Panc1 (cell line): ENCODE measurements around the gene ITLN1. TPM values are rescaled to one million over a fixed set of nuclear protein-coding genes. Genes with fewer than 3 reads are reported as not detected.

Source experiments
- ATAC-seq: fragments of 200-7000 bp; cut with Tn5 transposase; 2 replicates; pipeline ENCODE4 v1.9.1; 2020; ENCODE audit warnings: mild to moderate bottlenecking, moderate library complexity
- BruUV-seq: library from RNA; stranded (reverse); fragments of 400-500 nt; replicated peaks from 2 replicates; lab custom pipeline; 2021; lab: Mats Ljungman, UMichigan
- CTCF ChIA-PET: fragments of 300-600 bp; sonication (Branson Sonifier 250); formaldehyde crosslinking; loops from one replicate; lab custom pipeline; 2022; ENCODE audit warnings: antibody characterized with exemption; lab: Charles Lee
- POLR2A ChIA-PET: fragments of 300-600 bp; sonication (Branson Sonifier 250); formaldehyde crosslinking; loops from one replicate; lab custom pipeline; 2022; ENCODE audit warnings: antibody characterized with exemption; lab: Charles Lee
- DNase-seq: peaks from one replicate; pipeline ENCODE4 v3.0.0-alpha.2; 2010; ENCODE audit warnings: low read depth, low spot score
- H3K27ac ChIP-seq: 2 replicates; pipeline ENCODE4 v1.5.1; 2011; ENCODE audit warnings: mild to moderate bottlenecking, low read length, inconsistent platforms
- H3K27me3 ChIP-seq: fragments of 200-500 bp; sonication (Bioruptor generic); 2 replicates; pipeline ENCODE4 v1.6.0; 2014; ENCODE audit warnings: low read length, inconsistent platforms; ENCODE audit not compliant: control insufficient read depth, insufficient read depth
- H3K36me3 ChIP-seq: fragments of 200-500 bp; sonication (Bioruptor generic); 2 replicates; pipeline ENCODE4 v1.5.1; 2014; ENCODE audit warnings: inconsistent platforms, mild to moderate bottlenecking, low read length, moderate library complexity; ENCODE audit not compliant: control insufficient read depth, insufficient read depth
- H3K4me1 ChIP-seq: 2 replicates; pipeline ENCODE4 v1.5.1; 2011; ENCODE audit warnings: inconsistent platforms, mild to moderate bottlenecking, low read length, moderate library complexity; ENCODE audit not compliant: control insufficient read depth, insufficient read depth
- H3K4me3 ChIP-seq, 2 experiments: 2 replicates each; pipeline ENCODE4 v1.5.1; 2011 to 2012; ENCODE audit warnings: low read depth in 2 of 2, low read length in 2 of 2, mild to moderate bottlenecking in 2 of 2, inconsistent platforms in 1 of 2, moderate library complexity in 1 of 2
- H3K9me3 ChIP-seq: fragments of 200-500 bp; sonication (Bioruptor generic); 2 replicates; pipeline ENCODE4 v1.5.1; 2014; ENCODE audit warnings: low read depth, mild to moderate bottlenecking, inconsistent platforms, low read length, moderate library complexity; ENCODE audit not compliant: control insufficient read depth, insufficient read depth
- POLR2AphosphoS5 ChIP-seq: IDR thresholded peaks from 2 replicates; pipeline ENCODE4 v1.6.1; 2012; ENCODE audit warnings: mild to moderate bottlenecking, low read depth, low read length, moderate library complexity
- SIN3A ChIP-seq: IDR thresholded peaks from 2 replicates; pipeline ENCODE4 v1.6.1; 2012; ENCODE audit warnings: low read depth, mild to moderate bottlenecking, low read length, moderate library complexity, borderline replicate concordance; ENCODE audit not compliant: insufficient read depth
- TCF7L2 ChIP-seq: IDR thresholded peaks from 2 replicates; pipeline ENCODE4 v1.6.1; 2011; ENCODE audit warnings: mild to moderate bottlenecking, low read depth, low read length, inconsistent platforms
- in situ Hi-C: cut with HindIII; loops from 2 replicates; pipeline ENCODE4 v1.10.0; 2016; ENCODE audit warnings: low sequenced_read_pairs, low pct_unique_long_range_greater_than_20kb
- intact Hi-C: fragments of 100-400 bp; cut with micrococcal nuclease; formaldehyde crosslinking; loops from one replicate; pipeline ENCODE4 v1.10.0; 2022; ENCODE audit not compliant: unreplicated experiment
- total RNA-seq: library from RNA; stranded (reverse); gene quantifications from one replicate; pipeline ENCODE4 v1.2.1, GENCODE V29; 2021; ENCODE audit not compliant: unreplicated experiment
- TF ChIP-seq, protein P1 (sequence below): fragments of 450-650 bp; IDR thresholded peaks from 2 replicates; pipeline ENCODE4 v1.5.1; 2017; ENCODE audit warnings: mild to moderate bottlenecking
- TF ChIP-seq, protein P2 (sequence below), 2 experiments: IDR thresholded peaks; 2 replicates each; pipeline ENCODE4 v1.6.1; 2011 to 2012; ENCODE audit warnings: low read depth in 2 of 2, control low read depth in 1 of 2, low read length in 1 of 2, mild to moderate bottlenecking in 1 of 2, moderate library complexity in 1 of 2; ENCODE audit not compliant: insufficient read depth in 1 of 2

Gene ITLN1
- total RNA-seq, 1 experiment from 2014 or later: not detected

DNA sequence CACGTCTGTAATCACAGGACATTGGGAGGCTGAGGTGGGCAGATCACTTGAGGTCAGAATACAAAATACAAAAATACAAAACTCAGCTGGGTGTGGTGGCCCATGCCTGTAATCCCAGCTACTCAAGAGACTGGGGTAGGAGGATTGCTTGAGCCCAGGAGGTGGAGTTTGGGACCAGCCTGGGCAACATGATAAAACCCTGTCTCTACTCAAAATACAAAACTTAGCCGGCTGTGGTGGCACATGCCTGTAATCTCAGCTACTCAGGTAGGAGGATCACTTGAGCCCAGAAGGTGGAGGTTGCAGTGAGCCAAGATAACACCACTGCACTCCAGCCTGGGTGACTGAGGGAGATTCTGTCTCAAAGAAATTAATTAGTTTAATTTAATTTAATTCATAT, 6.5 kb upstream of the ITLN1 start:
- Histone ChIP-seq H3K4me1 (no peaks in the 10 kb centered on the region), H3K27me3 (no peaks in the 10 kb centered on the region), H3K4me3 (no peak overlapping the region), H3K27ac (no peak overlapping the region), H3K9me3 (no peaks in the 10 kb centered on the region), H3K36me3 (no peaks in the 10 kb centered on the region)
- POLR2A ChIA-PET: no interaction called here
- in situ Hi-C loops: no loop called here
- TF ChIP-seq SIN3A: no peak
- TF ChIP-seq, protein P1, sequence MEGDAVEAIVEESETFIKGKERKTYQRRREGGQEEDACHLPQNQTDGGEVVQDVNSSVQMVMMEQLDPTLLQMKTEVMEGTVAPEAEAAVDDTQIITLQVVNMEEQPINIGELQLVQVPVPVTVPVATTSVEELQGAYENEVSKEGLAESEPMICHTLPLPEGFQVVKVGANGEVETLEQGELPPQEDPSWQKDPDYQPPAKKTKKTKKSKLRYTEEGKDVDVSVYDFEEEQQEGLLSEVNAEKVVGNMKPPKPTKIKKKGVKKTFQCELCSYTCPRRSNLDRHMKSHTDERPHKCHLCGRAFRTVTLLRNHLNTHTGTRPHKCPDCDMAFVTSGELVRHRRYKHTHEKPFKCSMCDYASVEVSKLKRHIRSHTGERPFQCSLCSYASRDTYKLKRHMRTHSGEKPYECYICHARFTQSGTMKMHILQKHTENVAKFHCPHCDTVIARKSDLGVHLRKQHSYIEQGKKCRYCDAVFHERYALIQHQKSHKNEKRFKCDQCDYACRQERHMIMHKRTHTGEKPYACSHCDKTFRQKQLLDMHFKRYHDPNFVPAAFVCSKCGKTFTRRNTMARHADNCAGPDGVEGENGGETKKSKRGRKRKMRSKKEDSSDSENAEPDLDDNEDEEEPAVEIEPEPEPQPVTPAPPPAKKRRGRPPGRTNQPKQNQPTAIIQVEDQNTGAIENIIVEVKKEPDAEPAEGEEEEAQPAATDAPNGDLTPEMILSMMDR: no peak
- TF ChIP-seq, protein P2, sequence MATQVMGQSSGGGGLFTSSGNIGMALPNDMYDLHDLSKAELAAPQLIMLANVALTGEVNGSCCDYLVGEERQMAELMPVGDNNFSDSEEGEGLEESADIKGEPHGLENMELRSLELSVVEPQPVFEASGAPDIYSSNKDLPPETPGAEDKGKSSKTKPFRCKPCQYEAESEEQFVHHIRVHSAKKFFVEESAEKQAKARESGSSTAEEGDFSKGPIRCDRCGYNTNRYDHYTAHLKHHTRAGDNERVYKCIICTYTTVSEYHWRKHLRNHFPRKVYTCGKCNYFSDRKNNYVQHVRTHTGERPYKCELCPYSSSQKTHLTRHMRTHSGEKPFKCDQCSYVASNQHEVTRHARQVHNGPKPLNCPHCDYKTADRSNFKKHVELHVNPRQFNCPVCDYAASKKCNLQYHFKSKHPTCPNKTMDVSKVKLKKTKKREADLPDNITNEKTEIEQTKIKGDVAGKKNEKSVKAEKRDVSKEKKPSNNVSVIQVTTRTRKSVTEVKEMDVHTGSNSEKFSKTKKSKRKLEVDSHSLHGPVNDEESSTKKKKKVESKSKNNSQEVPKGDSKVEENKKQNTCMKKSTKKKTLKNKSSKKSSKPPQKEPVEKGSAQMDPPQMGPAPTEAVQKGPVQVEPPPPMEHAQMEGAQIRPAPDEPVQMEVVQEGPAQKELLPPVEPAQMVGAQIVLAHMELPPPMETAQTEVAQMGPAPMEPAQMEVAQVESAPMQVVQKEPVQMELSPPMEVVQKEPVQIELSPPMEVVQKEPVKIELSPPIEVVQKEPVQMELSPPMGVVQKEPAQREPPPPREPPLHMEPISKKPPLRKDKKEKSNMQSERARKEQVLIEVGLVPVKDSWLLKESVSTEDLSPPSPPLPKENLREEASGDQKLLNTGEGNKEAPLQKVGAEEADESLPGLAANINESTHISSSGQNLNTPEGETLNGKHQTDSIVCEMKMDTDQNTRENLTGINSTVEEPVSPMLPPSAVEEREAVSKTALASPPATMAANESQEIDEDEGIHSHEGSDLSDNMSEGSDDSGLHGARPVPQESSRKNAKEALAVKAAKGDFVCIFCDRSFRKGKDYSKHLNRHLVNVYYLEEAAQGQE (IDR thresholded peaks at IDR 0.05; ENCODE audit: insufficient read depth in 1 of 2, low read depth in 2 of 2, low read length in 1 of 2): no peak
- TF ChIP-seq TCF7L2: no peak
- no peak for TF ChIP-seq POLR2AphosphoS5
- DNase-seq: no peak
- no peak for ATAC-seq
- intact Hi-C loops: no loop called here
- BruUV-seq: no TSS peak
- CTCF ChIA-PET: no interaction called here

DNA sequence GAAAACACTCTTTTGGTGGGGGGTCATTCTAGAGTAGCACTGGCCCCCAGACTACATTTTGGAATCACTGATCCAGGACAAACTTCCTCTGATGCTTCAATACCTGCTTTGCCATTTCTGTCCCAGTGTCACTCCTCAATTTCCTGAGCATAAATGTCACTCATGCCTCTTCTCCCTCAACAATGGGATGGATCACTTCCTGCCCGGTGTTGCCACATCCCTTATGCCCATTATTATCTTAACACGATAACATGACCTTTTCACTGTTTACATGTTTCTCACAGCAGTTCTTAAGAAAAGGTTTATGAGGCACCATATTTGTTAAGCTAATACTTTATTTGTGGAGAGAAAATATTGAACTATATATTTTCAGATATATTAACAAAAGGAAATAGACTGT, 3.9 kb upstream of the ITLN1 start:
- BruUV-seq: no TSS peak
- Histone ChIP-seq H3K4me3 (no peak overlapping the region), H3K36me3 (no peaks in the 10 kb centered on the region), H3K27me3 (0 out of 2 replicates have a peak, but pooled peaks cover 2% of the 10 kb centered on the region), H3K4me1 (no peaks in the 10 kb centered on the region), H3K9me3 (no peaks in the 10 kb centered on the region), H3K27ac (no peak overlapping the region)
- ChIA-PET CTCF (interaction anchor here (0.6 kb wide), 1 partner anchor 143 kb away, joined by 3 read pairs; no protein-coding TSS in a partner anchor), POLR2A (no interaction called here)
- no peak for DNase-seq
- ATAC-seq: no peak
- in situ Hi-C loops: no loop called here
- intact Hi-C loops: no loop called here
- TF ChIP-seq SIN3A (no peak), POLR2AphosphoS5 (no peak), TCF7L2 (no peak)
- TF ChIP-seq, protein P1: no peak
- TF ChIP-seq, protein P2 (IDR thresholded peaks at IDR 0.05; ENCODE audit: insufficient read depth in 1 of 2, low read depth in 2 of 2, low read length in 1 of 2): no peak
